Uterus (tissue), 4 donors: Measurements from ENCODE around the gene CDH15. TPM values are rescaled to one million over a fixed set of nuclear protein-coding genes. Genes with fewer than 3 reads are reported as not detected.

ENCODE experiments used
- DNase-seq, 2 donors: peaks; one replicate each; pipeline ENCODE4 v3.0.0-alpha.2; 2019 to 2020
- H3K27ac ChIP-seq, 2 donors: fragments of 200-600 bp; sonication (generic); 1 replicate in 1 of 2; 2 replicates in 1 of 2; pipeline ENCODE4 v1.5.1; 2016 to 2018
- H3K27me3 ChIP-seq, 2 donors: fragments of 200-600 bp; sonication (generic); one replicate each; pipeline ENCODE4 v1.5.1; 2018 to 2019; ENCODE audit warnings: control low read depth in 1 of 2
- H3K36me3 ChIP-seq, 2 donors: fragments of 200-600 bp; sonication (generic); one replicate each; pipeline ENCODE4 v1.5.1; 2019; ENCODE audit warnings: control low read depth in 1 of 2
- H3K4me1 ChIP-seq, 2 donors: fragments of 200-600 bp; sonication (generic); one replicate each; pipeline ENCODE4 v1.5.1; 2018 to 2019; ENCODE audit warnings: control low read depth in 1 of 2
- H3K4me3 ChIP-seq, 2 donors: fragments of 200-600 bp; sonication (generic); 1 replicate in 1 of 2; 2 replicates in 1 of 2; pipeline ENCODE4 v1.5.1; 2018 to 2019; ENCODE audit warnings: mild to moderate bottlenecking in 1 of 2
- H3K9me3 ChIP-seq, 2 donors: fragments of 200-600 bp; sonication (generic); one replicate each; pipeline ENCODE4 v1.5.1; 2019; ENCODE audit warnings: control low read depth in 1 of 2
- CTCF ChIP-seq, 4 experiments: fragments of 200-600 bp in 2 of 4; fragments of 450-650 bp in 2 of 4; sonication (generic) in 2 of 4; IDR thresholded peaks; one replicate each; pipeline ENCODE4 v1.5.1; 2016 to 2019; ENCODE audit warnings: antibody characterized with exemption in 4 of 4, mild to moderate bottlenecking in 2 of 4, moderate library complexity in 1 of 4
- POLR2A ChIP-seq, 2 donors: fragments of 450-650 bp; IDR thresholded peaks; one replicate each; pipeline ENCODE4 v1.6.1; 2016; ENCODE audit warnings: antibody characterized with exemption in 2 of 2, mild to moderate bottlenecking in 1 of 2, moderate library complexity in 1 of 2
- intact Hi-C: fragments of 100-400 bp; cut with DNase I; formaldehyde crosslinking; loops from one replicate; pipeline ENCODE4 v1.15.1; 2023; ENCODE audit warnings: low total_unique reads
- total RNA-seq, 4 donors: library from RNA; depleted of rRNA in 3 of 4; stranded (reverse); fragments of >200 nt in 3 of 4; gene quantifications; one replicate each; pipeline versions ENCODE4 v1.1.0 to v1.2.4, GENCODE V29; 2014 to 2023
- donor health status: DM: yes; HTN: yes; CAD: no.

CDH15 gene
- total RNA-seq, 4 donors from 2014 or later: 0.21 TPM; not detected in 3

- H3K27me3 ChIP-seq: no peaks in the 10 kb centered on the region
- no peaks in the 10 kb centered on the region for H3K36me3 ChIP-seq
- no peaks in the 10 kb centered on the region for H3K4me1 ChIP-seq
- TF ChIP-seq CTCF (IDR thresholded peaks at IDR 0.05) (no peak), POLR2A (IDR thresholded peaks at IDR 0.05) (no peak)
- intact Hi-C loops: no loop called here
- H3K27ac ChIP-seq: no peak overlapping the region
- no peak for DNase-seq
- H3K9me3 ChIP-seq: no peaks in the 10 kb centered on the region
- H3K4me3 ChIP-seq: no peak overlapping the region
Observed at GRCh38 chr16:89145406-89146161, 26.0 kb upstream of the CDH15 start.

GRCh38 chr16:89146211-89147005 is 25.1 kb upstream of the CDH15 start:
- intact Hi-C loops: no loop called here
- H3K4me1 ChIP-seq: no peaks in the 10 kb centered on the region
- H3K36me3 ChIP-seq: no peaks in the 10 kb centered on the region
- H3K4me3 ChIP-seq: no peak overlapping the region
- TF ChIP-seq CTCF (IDR thresholded peaks at IDR 0.05): no peak
- no peak for TF ChIP-seq POLR2A (IDR thresholded peaks at IDR 0.05)
- no peak overlapping the region for H3K27ac ChIP-seq
- no peak for DNase-seq
- no peaks in the 10 kb centered on the region for H3K9me3 ChIP-seq
- no peaks in the 10 kb centered on the region for H3K27me3 ChIP-seq

GRCh38 chr16:89147085-89147817 is 24.3 kb upstream of the CDH15 start:
- DNase-seq: no peak
- TF ChIP-seq CTCF (IDR thresholded peaks at IDR 0.05) (no peak), POLR2A (IDR thresholded peaks at IDR 0.05) (no peak)
- no peak overlapping the region for H3K27ac ChIP-seq
- no peaks in the 10 kb centered on the region for H3K4me1 ChIP-seq
- H3K36me3 ChIP-seq: no peaks in the 10 kb centered on the region
- no peaks in the 10 kb centered on the region for H3K27me3 ChIP-seq
- H3K9me3 ChIP-seq: no peaks in the 10 kb centered on the region
- intact Hi-C loops: no loop called here
- H3K4me3 ChIP-seq: no peak overlapping the region

GRCh38 chr16:89149386-89149785 is 22.2 kb upstream of the CDH15 start:
- DNase-seq: no peak
- no peak for TF ChIP-seq CTCF (IDR thresholded peaks at IDR 0.05)
- no peak for TF ChIP-seq POLR2A (IDR thresholded peaks at IDR 0.05)
- H3K36me3 ChIP-seq: no peaks in the 10 kb centered on the region

More at GRCh38 chr16:89149386-89149785, 22.2 kb upstream of the CDH15 start:
- no peak overlapping the region for H3K27ac ChIP-seq
- no peak overlapping the region for H3K4me3 ChIP-seq
- no peaks in the 10 kb centered on the region for H3K4me1 ChIP-seq
- H3K9me3 ChIP-seq: no peaks in the 10 kb centered on the region
- intact Hi-C loops: no loop called here
- no peaks in the 10 kb centered on the region for H3K27me3 ChIP-seq
